Hypothalamus (tissue), 51 donors: ENCODE data around the gene SERTAD3.
"Not testable (repeated sequence)": the region's sequence is repeated elsewhere in the genome, so short reads cannot be mapped to it uniquely, and the experiment has no call there.

Source experiments
- DNase-seq, 51 donors: peaks; one replicate each; lab custom pipeline; 2025; lab: John Stamatoyannopoulos, UW

SERTAD3 gene

GRCh38 chr19:40444000-40444824 lies at the start of gene SERTAD3:
Gene SERTAD3 (minus strand): TSS chr19:40444335. CDS start chr19:40442080, 2,255 bp downstream.
- DNase-seq, result peak; percentile 75 to 99 (median 97)

GRCh38 chr19:40493778-40494177 lies 49.6 kb upstream of the SERTAD3 start:
- DNase-seq, result no peak

- no peak for DNase-seq
Observed at GRCh38 chr19:40492274-40492673, 48.1 kb upstream of the SERTAD3 start.

- no peak for DNase-seq
Observed at GRCh38 chr19:40489882-40490230, 45.7 kb upstream of the SERTAD3 start.

GRCh38 chr19:40486017-40486416 lies 41.9 kb upstream of the SERTAD3 start:
- no peak for DNase-seq

- DNase-seq, result not testable (repeated sequence)
Observed at GRCh38 chr19:40475878-40476644, 31.9 kb upstream of the SERTAD3 start.

- DNase-seq, result no peak
Observed at GRCh38 chr19:40474737-40475136, 30.6 kb upstream of the SERTAD3 start.

- DNase-seq, result no peak
Observed at GRCh38 chr19:40472516-40472915, 28.4 kb upstream of the SERTAD3 start.

GRCh38 chr19:40471111-40471510 lies 27.0 kb upstream of the SERTAD3 start:
- no peak for DNase-seq

- no peak for DNase-seq
Observed at GRCh38 chr19:40469011-40469410, 24.9 kb upstream of the SERTAD3 start.

- peak in 13 of 51 donors; percentile 23 to 60 (median 38) for DNase-seq
Observed at GRCh38 chr19:40466985-40467734, 23.0 kb upstream of the SERTAD3 start, which contains the start of gene SPTBN4. Gene SPTBN4 (plus strand): TSS chr19:40467001. CDS start chr19:40472622, 5,621 bp downstream.

- DNase-seq, result peak in 29 of 51 donors; percentile 12 to 86 (median 43)
Observed at GRCh38 chr19:40466219-40466984, 22.3 kb upstream of the SERTAD3 start.

GRCh38 chr19:40465557-40466218 lies 21.6 kb upstream of the SERTAD3 start, which contains the start of gene BLVRB:
Gene BLVRB (minus strand): TSS chr19:40465745. CDS start chr19:40465688, 57 bp downstream.
- DNase-seq, result peak; percentile 68 to 100 (median 98)

GRCh38 chr19:40465025-40465556 lies 21.0 kb upstream of the SERTAD3 start:
- peak in 2 of 51 donors; percentile 30 to 60 for DNase-seq

- DNase-seq, result peak in 46 of 51 donors; percentile 2 to 75 (median 44)
Observed at GRCh38 chr19:40464059-40465024, 20.2 kb upstream of the SERTAD3 start.

- not testable (repeated sequence) for DNase-seq
Observed at GRCh38 chr19:40463587-40464037, 19.5 kb upstream of the SERTAD3 start.

- peak in 2 of 51 donors; percentile 4 to 16 for DNase-seq
Observed at GRCh38 chr19:40461669-40462221, 17.6 kb upstream of the SERTAD3 start.
